Measurements from ENCODE around the gene SUPT4H1.

The SUPT4H1 gene

GRCh38 chr17:58329035-58329809, 22.8 kb downstream of the SUPT4H1 start:
- DNase-seq (ENCODE audit: low read depth), result no peak

GRCh38 chr17:58328195-58329034, 23.6 kb downstream of the SUPT4H1 start, which contains the start of gene TSPOAP1:
TSPOAP1 (minus strand) TSS chr17:58328795; CDS start chr17:58327920, 875 bp downstream.
- DNase-seq (ENCODE audit: low read depth), result no peak

GRCh38 chr17:58327363-58328194, 24.4 kb downstream of the SUPT4H1 start:
- DNase-seq (ENCODE audit: low read depth), result no peak

GRCh38 chr17:58326609-58327362, 25.2 kb downstream of the SUPT4H1 start:
- no peak for DNase-seq (ENCODE audit: low read depth)

- no peak for DNase-seq (ENCODE audit: low read depth)
These were observed 26.0 kb downstream of the SUPT4H1 start for GRCh38 chr17:58325976-58326468.

GRCh38 chr17:58325289-58325726, 26.7 kb downstream of the SUPT4H1 start:
- DNase-seq (ENCODE audit: low read depth), result no peak

- no peak for DNase-seq (ENCODE audit: low read depth)
These were observed 27.4 kb downstream of the SUPT4H1 start for GRCh38 chr17:58324409-58325288.

GRCh38 chr17:58324056-58324408, 28.0 kb downstream of the SUPT4H1 start:
- no peak for DNase-seq (ENCODE audit: low read depth)

GRCh38 chr17:58323366-58324055, 28.5 kb downstream of the SUPT4H1 start:
- DNase-seq (ENCODE audit: low read depth), result no peak

- no peak for DNase-seq (ENCODE audit: low read depth)
These were observed 29.3 kb downstream of the SUPT4H1 start for GRCh38 chr17:58322581-58323185.

GRCh38 chr17:58321571-58322525, 30.2 kb downstream of the SUPT4H1 start:
- no peak for DNase-seq (ENCODE audit: low read depth)

GRCh38 chr17:58320570-58321323, 31.3 kb downstream of the SUPT4H1 start:
- DNase-seq (ENCODE audit: low read depth), result no peak

GRCh38 chr17:58320163-58320558, 31.8 kb downstream of the SUPT4H1 start:
- no peak for DNase-seq (ENCODE audit: low read depth)

- DNase-seq (ENCODE audit: low read depth), result no peak
These were observed 32.5 kb downstream of the SUPT4H1 start for GRCh38 chr17:58319173-58320162.

GRCh38 chr17:58318627-58319172, 33.3 kb downstream of the SUPT4H1 start:
- no peak for DNase-seq (ENCODE audit: low read depth)

GRCh38 chr17:58318065-58318481, 33.9 kb downstream of the SUPT4H1 start:
- DNase-seq (ENCODE audit: low read depth), result no peak

Measured in stromal cell of bone marrow (primary cell).